HEK293 (cell line): ENCODE data around the gene ACADVL.

Experiments
- IKZF3 ChIP-seq: fragments of 450-650 bp; IDR thresholded peaks from 2 replicates; pipeline ENCODE4 v1.5.0; 2018; ENCODE audit warnings: missing biosample characterization, mild to moderate bottlenecking, missing genetic modification characterization, moderate library complexity
- REPIN1 ChIP-seq: fragments of 450-650 bp; formaldehyde crosslinking; IDR thresholded peaks from 2 replicates; pipeline ENCODE4 v1.5.1; 2017; ENCODE audit warnings: missing biosample characterization, missing genetic modification characterization, low read depth
- SP3 ChIP-seq: fragments of 450-650 bp; formaldehyde crosslinking; IDR thresholded peaks from 2 replicates; pipeline ENCODE4 v1.5.1; 2016; ENCODE audit warnings: missing biosample characterization, missing genetic modification characterization
- ZFP41 ChIP-seq: fragments of 450-650 bp; formaldehyde crosslinking; IDR thresholded peaks from 2 replicates; pipeline ENCODE4 v1.5.1; 2016; ENCODE audit warnings: missing biosample characterization, missing genetic modification characterization, borderline replicate concordance
- ZNF140 ChIP-seq: fragments of 450-650 bp; formaldehyde crosslinking; IDR thresholded peaks from 2 replicates; pipeline ENCODE4 v1.5.1; 2016; ENCODE audit warnings: missing biosample characterization, missing genetic modification characterization
- ZNF394 ChIP-seq: fragments of 450-650 bp; formaldehyde crosslinking; IDR thresholded peaks from 2 replicates; pipeline ENCODE4 v1.5.1; 2016; ENCODE audit warnings: missing biosample characterization, missing genetic modification characterization, mild to moderate bottlenecking, moderate library complexity, borderline replicate concordance
- ZNF473 ChIP-seq: fragments of 450-650 bp; formaldehyde crosslinking; IDR thresholded peaks from 2 replicates; pipeline ENCODE4 v1.5.1; 2017; ENCODE audit warnings: missing biosample characterization, missing genetic modification characterization
- ZXDB ChIP-seq: fragments of 450-650 bp; formaldehyde crosslinking; IDR thresholded peaks from 2 replicates; pipeline ENCODE4 v1.5.1; 2016; ENCODE audit warnings: missing biosample characterization, missing genetic modification characterization
- TF ChIP-seq, protein P1 (sequence below): fragments of 450-650 bp; IDR thresholded peaks from 2 replicates; pipeline ENCODE4 v1.5.1; 2018; ENCODE audit warnings: missing biosample characterization, missing genetic modification characterization
- TF ChIP-seq, protein P2 (sequence below): sonication (generic); formaldehyde crosslinking; IDR thresholded peaks from 2 replicates; pipeline ENCODE4 v1.8.1; 2022; ENCODE audit warnings: mild to moderate bottlenecking, moderate library complexity, missing genetic modification reagents
- TF ChIP-seq, protein P3 (sequence below): fragments of 450-650 bp; formaldehyde crosslinking; IDR thresholded peaks from 2 replicates; pipeline ENCODE4 v1.5.1; 2017; ENCODE audit warnings: missing biosample characterization, missing genetic modification characterization
- TF ChIP-seq, protein P4 (sequence below): fragments of 450-650 bp; formaldehyde crosslinking; IDR thresholded peaks from 2 replicates; pipeline ENCODE4 v1.5.1; 2016; ENCODE audit warnings: missing biosample characterization, missing genetic modification characterization

DNA sequence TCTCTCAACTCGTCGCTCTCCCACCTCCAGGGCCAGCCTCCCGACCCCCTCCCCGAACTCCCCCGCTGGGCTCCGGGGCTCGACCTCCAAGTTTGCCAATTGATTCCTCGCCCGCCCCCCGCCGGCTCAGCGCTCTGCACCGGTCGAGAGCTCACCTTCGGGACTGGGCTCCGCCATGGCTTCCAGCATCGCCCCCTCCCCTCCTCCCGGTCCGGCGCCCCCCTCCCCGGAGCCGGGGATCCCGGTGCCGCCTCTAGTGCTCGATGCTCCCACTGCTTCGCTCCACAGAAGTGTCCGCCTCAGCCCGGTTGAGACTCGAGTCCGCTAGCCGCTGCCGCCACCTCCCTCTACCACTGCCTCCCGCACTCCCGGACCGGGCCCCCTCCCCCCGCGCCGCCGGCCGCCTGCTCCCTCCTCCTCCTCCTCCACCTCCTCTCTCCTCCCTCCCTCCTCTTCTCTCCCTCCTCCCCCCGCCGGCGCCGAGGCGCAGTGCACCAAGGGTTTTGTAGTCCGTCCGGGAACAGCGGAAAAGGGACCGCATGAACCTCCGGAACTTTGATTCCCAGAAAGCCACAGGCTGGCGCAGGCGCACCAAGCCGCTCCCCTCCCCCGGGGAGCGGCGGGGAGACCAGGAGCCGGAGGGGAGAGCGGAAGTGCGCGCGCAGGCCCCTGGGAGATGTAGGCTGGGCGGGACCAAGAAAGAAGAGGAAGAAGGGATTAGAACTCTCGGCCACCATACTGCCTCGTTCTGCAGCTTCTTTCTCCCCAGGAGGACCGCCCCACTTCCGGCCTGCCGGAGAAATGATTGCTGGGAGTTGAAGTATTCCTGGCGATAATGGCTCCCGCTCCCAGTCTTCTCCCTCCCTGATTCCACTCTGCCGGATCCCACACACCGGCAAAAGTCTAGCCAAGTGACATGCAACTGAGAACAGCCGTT is 19.6 kb downstream of the ACADVL start, which contains the start of gene PHF23:
- TF ChIP-seq, protein P1, sequence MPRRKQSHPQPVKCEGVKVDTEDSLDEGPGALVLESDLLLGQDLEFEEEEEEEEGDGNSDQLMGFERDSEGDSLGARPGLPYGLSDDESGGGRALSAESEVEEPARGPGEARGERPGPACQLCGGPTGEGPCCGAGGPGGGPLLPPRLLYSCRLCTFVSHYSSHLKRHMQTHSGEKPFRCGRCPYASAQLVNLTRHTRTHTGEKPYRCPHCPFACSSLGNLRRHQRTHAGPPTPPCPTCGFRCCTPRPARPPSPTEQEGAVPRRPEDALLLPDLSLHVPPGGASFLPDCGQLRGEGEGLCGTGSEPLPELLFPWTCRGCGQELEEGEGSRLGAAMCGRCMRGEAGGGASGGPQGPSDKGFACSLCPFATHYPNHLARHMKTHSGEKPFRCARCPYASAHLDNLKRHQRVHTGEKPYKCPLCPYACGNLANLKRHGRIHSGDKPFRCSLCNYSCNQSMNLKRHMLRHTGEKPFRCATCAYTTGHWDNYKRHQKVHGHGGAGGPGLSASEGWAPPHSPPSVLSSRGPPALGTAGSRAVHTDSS (tag by site-specific recombination), result peak; percentile 99
- TF ChIP-seq, protein P2, sequence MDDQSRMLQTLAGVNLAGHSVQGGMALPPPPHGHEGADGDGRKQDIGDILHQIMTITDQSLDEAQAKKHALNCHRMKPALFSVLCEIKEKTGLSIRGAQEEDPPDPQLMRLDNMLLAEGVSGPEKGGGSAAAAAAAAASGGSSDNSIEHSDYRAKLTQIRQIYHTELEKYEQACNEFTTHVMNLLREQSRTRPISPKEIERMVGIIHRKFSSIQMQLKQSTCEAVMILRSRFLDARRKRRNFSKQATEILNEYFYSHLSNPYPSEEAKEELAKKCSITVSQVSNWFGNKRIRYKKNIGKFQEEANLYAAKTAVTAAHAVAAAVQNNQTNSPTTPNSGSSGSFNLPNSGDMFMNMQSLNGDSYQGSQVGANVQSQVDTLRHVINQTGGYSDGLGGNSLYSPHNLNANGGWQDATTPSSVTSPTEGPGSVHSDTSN, result no peak
- peak; percentile 98 for TF ChIP-seq SP3
- TF ChIP-seq ZNF473 (tag by site-specific recombination), result no peak
- no peak for TF ChIP-seq ZFP41 (tag by site-specific recombination)
- TF ChIP-seq, protein P3, sequence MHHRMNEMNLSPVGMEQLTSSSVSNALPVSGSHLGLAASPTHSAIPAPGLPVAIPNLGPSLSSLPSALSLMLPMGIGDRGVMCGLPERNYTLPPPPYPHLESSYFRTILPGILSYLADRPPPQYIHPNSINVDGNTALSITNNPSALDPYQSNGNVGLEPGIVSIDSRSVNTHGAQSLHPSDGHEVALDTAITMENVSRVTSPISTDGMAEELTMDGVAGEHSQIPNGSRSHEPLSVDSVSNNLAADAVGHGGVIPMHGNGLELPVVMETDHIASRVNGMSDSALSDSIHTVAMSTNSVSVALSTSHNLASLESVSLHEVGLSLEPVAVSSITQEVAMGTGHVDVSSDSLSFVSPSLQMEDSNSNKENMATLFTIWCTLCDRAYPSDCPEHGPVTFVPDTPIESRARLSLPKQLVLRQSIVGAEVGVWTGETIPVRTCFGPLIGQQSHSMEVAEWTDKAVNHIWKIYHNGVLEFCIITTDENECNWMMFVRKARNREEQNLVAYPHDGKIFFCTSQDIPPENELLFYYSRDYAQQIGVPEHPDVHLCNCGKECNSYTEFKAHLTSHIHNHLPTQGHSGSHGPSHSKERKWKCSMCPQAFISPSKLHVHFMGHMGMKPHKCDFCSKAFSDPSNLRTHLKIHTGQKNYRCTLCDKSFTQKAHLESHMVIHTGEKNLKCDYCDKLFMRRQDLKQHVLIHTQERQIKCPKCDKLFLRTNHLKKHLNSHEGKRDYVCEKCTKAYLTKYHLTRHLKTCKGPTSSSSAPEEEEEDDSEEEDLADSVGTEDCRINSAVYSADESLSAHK (tag by site-specific recombination), result 0 out of 2 replicates have a peak, but pooled peaks have one; percentile 14
- peak; percentile 74 for TF ChIP-seq IKZF3
- TF ChIP-seq ZNF140 (tag by site-specific recombination), result no peak
- TF ChIP-seq, protein P4, sequence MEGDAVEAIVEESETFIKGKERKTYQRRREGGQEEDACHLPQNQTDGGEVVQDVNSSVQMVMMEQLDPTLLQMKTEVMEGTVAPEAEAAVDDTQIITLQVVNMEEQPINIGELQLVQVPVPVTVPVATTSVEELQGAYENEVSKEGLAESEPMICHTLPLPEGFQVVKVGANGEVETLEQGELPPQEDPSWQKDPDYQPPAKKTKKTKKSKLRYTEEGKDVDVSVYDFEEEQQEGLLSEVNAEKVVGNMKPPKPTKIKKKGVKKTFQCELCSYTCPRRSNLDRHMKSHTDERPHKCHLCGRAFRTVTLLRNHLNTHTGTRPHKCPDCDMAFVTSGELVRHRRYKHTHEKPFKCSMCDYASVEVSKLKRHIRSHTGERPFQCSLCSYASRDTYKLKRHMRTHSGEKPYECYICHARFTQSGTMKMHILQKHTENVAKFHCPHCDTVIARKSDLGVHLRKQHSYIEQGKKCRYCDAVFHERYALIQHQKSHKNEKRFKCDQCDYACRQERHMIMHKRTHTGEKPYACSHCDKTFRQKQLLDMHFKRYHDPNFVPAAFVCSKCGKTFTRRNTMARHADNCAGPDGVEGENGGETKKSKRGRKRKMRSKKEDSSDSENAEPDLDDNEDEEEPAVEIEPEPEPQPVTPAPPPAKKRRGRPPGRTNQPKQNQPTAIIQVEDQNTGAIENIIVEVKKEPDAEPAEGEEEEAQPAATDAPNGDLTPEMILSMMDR (tag by site-specific recombination), result peak; percentile 30; the same call in 1 of the 2 replicates
- no peak for TF ChIP-seq REPIN1
- peak; percentile 65; the same call in 1 of the 2 replicates for TF ChIP-seq ZNF394 (tag by site-specific recombination)
- peak; percentile 53; the same call in 1 of the 2 replicates for TF ChIP-seq ZXDB
